ENCODE measurements around the gene SH3PXD2A.
"Not testable (repeated sequence)": the region's sequence is repeated elsewhere in the genome, so short reads cannot be mapped to it uniquely, and the experiment has no call there.

SH3PXD2A gene

DNA sequence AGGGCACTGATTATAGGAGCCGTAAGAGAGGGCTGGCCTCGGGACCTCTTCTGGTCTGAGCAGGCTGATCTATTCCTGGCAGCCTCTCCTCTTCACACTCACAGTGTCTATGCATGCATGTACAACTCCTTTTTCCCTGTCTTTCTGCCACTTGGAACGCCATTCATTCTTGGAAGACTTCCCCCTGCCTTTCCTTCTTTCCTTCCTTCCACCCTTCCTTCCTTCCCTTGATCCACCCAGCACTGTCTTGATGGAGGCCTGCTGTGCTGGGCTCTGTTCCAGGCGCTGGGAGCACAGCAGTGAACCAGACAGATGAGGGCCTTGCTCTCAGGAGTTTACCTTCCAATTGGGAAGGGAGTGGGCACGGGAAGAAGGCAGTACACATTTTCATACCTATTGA is 114.8 kb downstream of the SH3PXD2A start:
- DNase-seq = no peak

DNA sequence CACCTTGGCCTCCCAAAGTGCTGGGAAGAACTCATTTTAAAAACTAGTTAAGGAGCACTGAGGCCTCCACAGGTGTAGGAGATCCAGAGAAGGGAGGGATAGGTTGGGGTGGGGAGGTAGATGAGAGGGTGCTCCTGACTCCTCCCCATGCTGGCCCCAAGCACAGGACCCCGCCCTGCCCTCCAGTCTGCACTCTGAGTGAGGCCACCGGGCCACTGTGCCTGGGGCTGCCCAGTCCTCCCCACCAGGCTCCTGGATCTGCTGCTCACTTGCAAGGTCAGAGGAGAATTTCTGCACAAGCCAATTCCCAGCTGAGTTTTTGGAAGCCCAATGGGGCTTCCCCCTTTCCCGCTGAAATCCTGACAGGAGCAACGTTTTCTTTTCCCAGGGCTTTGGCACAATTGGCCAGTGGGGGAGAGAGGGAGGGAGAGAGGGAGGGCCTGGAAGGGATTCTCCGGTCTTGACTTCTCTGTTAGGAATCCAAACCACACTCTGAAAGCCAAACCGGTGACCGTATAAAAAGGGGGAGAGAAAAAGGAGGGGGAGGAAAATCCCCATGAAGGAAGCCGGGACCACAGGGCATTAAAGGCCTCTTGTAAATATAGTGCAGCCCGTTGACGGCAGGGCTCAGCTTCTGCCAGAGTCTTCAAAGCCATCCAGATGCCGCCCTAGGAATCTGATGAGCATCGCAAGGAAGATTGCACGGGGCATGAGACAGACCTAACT is 116.2 kb downstream of the SH3PXD2A start:
- no peak for DNase-seq

DNA sequence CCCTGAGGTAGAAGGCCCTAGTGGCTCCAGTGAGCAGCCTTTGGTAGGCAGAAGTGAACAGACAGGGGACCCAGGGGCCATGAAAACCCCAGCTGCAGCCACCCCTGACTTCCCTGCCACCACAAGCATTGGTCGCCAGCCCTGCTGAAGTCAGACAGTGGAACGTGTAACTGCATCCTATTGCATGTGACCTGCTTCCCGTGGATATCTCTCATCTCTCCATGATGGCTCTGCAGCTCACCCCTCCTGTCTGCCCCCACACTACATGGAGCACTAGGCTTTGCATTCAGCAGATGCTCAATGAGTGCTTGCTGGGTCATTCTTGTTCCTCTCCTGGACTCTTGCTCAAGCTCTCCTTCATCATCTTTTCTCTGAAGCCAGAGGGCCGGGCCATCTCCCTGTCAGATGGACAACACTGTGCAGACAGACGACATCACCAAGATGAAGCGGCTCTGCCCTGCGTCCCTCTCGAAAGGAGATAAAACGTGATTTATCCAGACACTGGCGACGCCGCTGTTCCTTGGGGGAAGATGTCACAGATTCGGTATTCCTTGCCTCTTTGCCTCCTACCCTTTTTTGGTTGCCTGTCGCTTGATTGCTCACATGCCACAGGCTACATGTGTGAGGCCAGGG is 117.5 kb downstream of the SH3PXD2A start:
- no peak for DNase-seq

DNA sequence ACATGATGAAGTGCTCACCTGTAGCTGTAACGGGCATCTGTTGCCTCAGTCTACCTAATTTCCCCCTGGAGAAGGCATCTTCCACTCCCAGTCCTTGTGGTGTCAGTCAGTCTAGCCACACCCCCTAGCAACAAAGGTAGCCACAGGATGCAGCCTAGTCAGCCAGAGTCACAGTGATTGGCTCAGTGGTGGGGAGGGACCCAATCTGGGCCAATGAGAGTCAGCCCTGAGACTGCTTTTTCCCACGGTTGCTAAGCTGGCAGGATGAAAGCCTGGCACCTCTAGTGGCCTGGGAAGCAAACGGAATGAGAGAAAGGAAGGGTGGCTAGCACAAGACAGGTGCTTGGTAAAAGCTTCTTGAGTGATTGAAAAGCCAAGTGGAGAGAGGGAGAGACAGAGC is 118.6 kb downstream of the SH3PXD2A start:
- DNase-seq = no peak

DNA sequence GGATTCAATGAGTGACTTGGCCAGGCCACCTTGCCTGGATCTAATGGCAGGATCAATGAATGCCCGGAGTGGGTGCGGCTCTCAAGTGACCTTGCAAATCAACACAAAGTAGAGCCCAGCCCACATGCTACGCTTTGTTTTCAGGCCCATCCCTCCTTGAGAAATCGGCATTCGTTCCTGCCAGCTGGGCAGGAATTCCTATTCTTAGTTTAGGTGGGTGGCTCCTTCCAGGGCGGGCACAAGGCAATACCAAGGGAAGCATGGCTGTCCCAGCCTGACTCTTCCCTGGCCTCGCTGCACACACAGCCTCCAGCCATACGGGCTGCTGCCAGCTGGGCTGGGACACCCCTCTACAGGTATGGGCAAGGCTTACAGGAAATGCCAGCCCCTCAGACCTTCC is 119.3 kb downstream of the SH3PXD2A start:
- no peak for DNase-seq

DNA sequence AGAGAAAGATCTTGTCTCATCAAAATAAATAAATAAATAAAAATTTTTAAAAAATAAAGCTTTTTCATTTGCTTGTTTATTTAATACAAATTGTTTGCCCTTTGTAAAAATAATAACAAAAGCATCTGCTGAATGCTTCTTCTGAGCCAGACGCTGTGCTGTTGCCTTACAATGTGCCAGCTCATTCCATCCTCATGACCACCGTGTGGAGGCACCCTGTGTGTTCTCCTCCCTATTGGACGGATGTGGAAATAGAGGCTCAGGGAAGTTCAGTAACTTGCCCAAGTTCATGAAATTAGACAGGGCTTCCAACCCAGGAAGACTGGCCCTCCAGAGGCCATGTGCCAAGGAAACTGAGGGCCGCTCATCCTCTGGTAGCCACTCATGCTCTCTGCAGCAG is 120.6 kb downstream of the SH3PXD2A start:
- no peak for DNase-seq

DNA sequence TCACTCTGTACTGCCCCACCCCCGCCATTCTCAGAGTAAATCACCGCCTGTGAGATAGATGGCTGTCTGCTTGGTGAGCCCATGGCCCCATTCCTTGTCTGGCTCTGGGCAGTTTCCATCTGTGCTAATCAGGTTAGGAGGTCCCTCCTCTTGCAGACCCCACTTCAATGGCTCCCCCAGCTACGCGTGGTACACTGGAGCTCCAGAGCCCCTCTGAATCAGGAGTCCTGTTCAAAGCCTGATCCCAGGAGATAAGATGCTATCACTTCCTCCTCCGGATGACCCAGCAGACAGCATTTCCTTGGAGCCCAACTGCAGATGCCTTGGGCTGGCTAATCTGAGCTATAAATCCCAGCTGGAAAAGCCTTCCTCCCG is 122.3 kb downstream of the SH3PXD2A start:
- DNase-seq = no peak

DNA sequence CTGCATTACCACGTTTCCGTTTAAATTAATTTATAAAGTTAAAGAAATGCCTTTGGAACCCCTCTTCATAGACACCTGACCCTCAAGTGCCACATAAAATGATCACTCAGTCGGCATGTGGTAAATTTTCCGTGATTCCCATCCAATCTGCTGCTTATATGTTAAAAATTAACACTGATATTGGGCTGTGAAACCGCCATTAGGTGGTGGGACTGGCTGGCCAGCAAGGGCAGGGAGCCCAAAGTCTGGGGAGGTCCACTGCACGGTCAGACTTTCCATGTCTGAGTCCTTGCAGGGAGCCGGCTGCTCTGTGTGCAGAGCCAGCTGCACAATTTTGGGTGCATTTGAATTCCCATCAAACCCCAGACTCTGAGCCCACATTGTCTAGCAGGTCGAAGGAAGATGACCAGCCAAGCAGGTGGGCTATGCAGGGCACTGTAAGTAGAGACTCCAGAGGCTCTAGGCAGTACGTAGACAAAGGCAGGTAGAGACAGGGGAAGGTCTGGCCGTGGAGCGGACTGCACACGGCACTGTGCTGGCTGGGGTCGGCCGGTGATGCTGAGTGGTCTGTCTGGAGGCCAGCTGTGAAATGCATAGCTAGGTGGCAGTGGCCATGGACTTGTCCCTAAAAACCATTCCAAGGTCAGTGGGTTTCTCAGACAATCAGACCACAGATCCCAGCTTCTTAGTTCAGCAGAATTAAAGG is 122.9 kb downstream of the SH3PXD2A start:
- no peak for DNase-seq

DNA sequence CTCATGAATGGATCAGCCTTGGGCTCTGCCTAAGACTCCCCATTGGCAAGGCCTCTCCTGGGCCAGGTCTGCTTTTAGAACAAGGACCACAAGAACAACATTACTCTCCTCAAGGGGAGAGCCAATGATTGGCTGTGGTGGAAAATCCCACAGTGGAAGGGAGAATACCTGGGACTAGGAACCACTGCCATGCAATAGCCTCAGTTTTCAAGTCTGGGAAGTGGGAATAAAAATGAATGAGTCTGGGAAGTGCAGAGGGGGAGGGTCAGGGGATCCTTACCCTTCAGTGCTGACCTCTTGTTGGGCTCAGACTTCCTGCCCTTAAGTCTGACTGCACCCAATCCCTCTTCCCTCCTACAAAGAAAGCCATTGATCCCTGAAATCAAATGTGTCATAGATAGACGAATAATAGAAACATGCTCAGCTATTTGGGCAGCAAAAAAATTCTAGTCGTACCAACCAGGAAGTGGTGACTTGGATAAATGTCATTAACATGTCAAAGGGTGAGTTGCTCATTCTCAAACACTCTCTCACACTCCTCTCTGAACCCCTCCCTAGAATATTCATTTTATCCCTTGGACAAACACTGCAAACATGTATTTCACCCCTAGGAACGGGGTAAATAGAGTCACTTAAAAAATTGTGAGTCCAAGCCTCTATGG is 123.6 kb downstream of the SH3PXD2A start:
- DNase-seq = no peak

DNA sequence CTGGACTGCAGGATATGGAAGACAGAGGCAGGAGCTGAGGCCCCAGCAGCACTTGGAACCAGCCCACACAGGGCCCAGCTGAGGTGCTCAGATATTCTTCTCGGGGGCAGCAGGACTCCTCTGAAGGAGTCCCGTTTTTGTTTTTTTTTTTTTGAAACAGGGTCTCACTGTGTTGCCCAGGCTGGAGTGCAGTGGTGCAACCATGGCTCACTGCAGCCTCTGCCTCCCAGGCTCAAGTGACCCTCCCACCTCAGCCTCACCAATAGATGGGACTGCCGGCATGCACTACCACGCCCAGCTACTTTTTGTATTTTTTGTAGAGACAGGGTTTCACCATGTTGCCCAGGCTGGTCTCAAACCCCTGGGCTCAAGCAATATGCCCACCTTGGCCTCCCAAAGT is 124.3 kb downstream of the SH3PXD2A start:
- DNase-seq = not testable (repeated sequence)

DNA sequence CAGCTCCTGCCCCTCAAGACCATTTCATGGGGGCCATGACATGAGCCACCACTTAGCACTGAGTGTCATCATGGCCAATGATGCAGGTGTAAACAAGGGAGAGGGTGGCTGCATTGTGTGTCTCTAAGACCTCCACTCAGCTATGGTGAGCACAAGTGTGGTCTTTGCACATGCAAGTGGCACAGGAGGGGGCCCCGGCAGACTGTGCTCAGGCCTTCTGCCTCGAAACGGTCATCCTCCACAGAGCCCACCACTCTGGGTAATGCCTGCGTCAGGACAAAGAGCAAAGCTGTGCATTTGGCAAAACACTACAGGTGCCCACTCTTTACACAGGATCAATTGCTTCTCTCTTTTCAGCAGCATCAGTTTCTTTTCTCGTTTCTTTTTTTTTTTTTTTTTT is 125.5 kb downstream of the SH3PXD2A start:
- DNase-seq = no peak

DNA sequence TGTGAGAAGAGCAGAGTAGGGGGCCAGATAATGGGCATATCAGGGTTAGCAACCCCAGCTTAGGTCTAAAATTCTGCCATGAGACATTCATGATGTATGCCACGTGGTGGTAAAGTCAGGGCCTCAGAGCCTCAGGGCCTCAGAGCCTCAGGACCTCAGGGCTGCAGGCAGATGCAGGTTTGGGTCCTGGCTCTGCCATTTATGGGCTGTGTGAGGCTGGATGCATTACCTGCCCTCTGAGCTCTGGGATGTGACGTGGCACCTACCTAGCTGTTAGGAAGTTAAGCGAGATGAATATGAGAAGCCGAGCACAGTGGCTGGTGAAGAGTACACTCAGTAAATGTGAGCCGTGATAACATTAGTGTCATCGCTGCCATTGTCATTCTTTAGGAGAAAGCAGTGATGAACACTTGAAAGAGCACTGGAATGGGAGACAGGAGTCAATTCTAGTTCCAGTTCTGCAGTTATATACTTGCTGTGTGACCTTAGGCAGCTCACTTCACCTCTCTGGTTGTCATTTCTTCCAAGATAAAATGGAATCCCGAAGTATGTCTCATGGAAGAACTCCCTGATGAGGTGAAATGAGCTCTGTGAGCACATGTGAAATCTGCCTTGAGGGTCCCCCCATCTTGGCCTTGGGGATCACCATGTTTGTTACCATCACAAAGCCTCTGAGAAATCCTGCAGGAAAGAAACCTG is 127.2 kb downstream of the SH3PXD2A start:
- DNase-seq = no peak

DNA sequence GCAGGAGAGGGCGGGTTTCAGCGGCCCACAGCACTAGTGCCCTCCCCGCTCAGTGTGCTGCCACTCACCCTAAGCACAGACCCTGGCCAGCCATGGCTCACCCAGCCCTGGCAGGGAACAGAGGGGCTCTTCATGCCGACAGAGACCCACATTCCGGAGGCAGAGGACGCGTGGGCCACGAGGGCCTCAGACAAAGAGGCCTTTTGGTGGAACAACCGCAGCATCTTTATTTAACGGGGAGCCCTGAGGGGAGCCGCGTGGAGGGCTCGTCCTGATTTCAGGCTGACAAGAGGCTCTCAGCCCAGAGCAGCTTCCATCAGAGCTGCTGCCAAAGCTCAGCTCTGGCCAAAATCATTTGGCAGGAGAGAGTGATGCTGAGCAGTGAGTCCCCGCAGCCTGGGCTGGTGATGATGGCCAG is 127.8 kb downstream of the SH3PXD2A start:
- DNase-seq = no peak

DNA sequence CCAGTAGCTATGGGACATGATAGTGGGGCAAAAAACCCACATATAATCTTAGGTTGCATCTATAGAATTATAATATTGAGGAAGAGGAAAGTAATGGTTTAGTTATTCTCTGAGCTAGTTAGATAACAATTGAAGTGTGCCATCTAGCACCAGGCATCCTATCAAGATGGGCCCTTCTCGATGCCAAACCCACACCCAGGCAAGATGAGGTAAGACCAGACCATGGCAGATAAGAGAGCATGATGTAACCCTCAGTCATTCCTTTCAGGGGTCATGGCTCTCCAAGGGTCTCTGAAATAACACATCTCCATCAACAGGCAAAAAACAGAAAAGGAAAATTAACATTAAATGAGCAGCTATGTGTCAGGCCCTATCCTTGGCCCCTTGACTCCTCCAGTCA is 128.7 kb downstream of the SH3PXD2A start:
- DNase-seq = no peak

DNA sequence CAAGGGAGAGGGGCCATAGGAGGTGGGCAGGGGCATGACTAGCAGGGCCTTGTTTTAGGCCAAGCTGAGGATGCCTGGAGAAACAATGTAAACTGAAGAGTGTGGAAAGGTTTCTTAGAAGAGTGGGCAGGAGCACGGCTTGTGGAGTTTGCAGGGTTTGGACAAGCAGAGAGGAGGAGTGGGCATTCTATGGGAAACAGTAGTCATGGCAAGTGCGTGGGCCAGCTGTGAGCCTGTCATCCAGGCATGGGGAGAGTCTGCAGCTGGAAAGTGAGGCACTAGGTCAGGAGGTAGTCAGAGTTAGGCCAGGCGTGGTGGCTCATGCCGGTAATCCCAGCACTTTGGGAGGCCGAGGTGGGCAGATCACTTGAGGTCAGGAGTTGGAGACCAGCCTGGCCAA is 130.1 kb downstream of the SH3PXD2A start:
- DNase-seq = no peak

DNA sequence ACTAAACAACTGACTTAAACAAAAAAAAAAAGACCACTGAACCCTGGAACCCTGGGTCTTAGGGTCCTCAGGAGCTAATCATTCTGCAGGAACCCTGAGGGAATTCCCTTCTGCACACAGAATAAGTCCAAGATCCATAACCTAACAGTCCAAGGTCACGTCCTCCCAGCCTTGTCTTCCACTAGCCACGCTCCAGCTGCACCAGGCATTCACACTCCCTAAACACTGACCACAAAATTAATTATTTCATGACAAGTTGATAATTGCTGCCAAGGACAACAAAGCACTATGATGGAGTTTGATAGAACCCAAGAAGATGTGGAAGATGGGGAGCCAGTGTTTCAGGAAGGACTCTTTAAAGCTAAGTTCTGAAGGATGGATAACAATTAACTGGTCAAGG is 130.6 kb downstream of the SH3PXD2A start:
- no peak for DNase-seq

DNA sequence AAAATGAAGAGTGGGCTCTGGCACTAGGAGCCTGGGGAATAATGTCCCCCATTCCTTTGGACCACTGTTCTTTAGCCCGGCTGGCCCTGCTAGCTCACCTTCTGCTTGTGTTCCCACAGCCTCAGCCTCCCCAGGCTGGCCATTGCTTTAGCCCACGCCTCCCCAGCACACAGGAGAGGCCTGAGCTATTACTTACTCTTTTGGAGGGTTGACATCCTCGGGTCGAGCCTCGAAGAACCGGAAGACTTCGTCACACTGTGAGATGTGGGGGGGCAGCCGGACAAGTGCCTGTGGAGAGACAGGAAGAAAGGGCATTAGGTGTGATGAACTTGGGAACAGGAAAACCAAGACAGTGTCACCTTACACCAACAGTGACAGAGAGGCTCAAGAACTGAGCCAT is 131.3 kb downstream of the SH3PXD2A start:
- DNase-seq = no peak

DNA sequence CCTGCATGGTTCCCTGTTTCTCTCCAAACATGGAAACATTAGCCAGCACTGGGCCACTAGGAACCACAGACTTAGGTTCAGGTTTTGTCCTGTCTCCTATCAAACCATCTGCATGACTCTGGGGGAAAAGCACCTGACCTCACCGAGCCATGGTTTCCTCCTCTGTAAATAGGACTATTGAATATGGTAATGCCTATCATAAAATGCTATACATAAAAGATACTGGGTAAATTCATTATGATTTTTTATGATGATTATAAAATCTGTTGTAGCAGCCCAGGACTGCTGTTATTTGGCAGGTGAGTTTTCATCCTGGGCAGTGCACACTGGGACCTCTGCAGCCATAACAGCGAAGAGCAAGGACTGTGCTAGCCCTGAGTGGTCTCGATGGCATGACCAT is 131.8 kb downstream of the SH3PXD2A start:
- no peak for DNase-seq

DNA sequence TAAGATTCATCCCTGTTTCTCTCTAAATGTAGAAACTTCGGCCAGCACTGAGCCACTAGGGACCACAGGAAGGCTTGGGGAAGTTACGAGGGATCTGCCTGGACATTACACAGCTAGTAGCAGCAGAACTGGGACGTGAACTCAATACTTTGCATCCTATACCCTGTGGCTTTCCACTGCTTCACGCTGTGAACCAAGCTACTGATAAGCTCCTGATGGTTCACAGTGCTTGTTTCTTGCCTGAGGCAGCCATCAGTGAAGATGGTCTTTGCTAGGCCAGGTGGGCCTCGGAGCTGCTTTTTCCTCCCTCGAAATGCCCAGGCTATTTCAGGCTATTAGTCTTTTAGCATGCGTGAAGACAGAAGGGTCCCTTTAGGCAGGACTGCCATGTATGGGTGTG is 132.7 kb downstream of the SH3PXD2A start:
- no peak for DNase-seq

DNA sequence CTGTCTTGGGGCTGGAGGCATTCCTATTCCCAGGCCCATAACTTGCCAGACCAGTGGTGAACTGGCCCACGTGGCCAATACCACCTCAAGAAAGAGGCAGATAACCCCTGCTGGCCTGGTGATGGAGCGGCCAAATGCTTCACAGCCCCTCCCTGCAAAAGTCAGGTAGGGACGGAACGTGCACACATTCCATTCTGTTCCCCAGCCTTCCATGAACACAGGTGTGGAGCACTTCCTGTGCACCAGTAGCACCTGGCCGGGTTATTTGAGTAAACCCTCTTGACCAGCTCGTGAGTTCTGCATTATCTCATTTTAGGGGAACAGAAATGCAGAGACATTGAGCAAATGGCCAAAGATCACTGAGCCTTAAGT is 134.4 kb downstream of the SH3PXD2A start:
- no peak for DNase-seq

DNA sequence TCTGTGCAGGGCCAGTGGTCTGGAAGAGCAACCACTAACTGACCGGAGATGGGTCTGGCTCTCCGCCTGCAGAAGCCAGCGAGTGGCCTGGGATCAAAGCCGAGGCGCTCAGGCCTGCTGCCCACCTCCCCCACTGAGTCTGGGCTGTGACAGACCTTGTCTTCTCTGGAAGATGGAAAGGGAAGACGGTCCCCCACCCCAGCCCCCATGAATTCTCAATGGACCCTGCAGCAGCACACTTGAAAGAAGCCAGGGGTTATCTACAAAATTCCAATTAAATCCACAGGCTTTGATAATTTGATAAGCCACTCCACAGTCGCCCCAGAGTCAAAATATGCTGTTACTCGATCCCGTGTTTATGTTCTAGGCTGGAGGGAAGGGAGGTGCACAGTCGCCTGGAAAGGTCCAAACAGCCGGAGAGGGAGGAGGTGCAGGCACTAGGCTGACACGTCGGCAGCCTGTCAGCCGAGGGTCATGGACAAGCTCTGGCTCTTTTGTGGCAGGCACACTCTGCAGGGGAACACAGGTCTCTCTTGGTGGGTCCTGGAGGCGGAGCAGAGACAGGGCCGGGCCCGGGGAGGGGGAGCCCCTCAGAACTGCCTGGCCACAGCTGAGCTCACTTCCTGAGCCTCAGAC is 134.9 kb downstream of the SH3PXD2A start:
- no peak for DNase-seq

DNA sequence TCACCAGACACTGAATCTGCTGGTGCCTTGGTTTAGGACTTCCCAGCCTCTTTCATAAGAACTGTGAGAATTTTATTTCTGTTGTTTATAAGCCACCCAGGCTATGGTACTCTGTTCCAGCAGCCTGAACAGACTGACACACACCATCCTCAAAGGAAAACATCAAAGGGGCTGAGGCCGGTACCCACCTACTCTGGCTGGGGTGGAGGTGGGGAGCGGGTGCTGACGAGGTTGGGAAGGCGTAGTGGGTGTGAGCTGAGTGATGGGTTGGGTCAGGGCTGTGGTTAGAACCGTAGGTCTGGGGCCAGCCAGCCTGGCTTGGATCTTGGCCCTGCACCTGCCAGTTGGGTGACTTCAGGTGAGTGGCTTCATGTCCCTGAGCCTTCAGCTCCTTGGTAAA is 136.3 kb downstream of the SH3PXD2A start:
- no peak for DNase-seq

DNA sequence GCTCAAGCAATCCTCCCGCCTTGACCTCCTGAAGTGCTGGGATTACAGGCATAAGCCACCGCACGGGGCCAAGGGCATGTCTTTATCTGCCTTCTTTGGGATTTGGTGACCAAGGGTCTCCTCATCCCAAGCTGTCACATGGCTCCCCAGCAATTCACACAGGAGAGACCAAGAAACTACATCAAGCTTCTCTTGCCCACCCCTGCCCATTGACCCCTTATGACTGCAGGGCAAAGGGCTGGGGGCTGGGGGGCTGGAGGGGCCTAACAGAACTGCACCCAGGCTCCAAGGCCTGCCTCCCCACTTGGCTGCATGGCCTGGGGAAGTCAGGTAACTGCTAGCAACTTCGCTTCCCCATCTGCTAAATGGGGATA is 137.1 kb downstream of the SH3PXD2A start:
- DNase-seq = no peak
